Measurements from ENCODE around the gene TBC1D24.

The TBC1D24 gene

DNA sequence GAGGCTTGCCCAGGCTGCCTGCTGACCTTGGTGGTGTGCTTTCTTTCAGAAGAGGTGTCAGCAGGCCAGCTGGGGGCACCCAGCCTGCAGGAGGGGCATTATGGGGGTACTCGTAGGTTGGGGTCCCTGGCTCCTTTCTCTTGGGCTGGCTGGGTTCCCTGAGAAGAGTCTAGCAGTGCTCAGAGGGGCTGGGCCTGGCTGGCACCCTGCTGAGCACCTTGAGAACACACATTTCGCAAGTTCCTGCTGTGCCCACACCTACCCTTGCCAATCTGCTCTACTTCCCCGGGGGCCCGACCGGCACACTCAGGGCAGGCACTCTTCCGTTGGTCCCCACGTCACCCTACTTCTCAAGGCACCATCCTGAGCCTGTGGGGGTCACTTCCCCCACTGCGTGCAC, 51.2 kb downstream of the TBC1D24 start:
- TF ChIP-seq, protein P1, sequence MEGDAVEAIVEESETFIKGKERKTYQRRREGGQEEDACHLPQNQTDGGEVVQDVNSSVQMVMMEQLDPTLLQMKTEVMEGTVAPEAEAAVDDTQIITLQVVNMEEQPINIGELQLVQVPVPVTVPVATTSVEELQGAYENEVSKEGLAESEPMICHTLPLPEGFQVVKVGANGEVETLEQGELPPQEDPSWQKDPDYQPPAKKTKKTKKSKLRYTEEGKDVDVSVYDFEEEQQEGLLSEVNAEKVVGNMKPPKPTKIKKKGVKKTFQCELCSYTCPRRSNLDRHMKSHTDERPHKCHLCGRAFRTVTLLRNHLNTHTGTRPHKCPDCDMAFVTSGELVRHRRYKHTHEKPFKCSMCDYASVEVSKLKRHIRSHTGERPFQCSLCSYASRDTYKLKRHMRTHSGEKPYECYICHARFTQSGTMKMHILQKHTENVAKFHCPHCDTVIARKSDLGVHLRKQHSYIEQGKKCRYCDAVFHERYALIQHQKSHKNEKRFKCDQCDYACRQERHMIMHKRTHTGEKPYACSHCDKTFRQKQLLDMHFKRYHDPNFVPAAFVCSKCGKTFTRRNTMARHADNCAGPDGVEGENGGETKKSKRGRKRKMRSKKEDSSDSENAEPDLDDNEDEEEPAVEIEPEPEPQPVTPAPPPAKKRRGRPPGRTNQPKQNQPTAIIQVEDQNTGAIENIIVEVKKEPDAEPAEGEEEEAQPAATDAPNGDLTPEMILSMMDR (IDR thresholded peaks at IDR 0.05; ENCODE audit: insufficient read depth, low read depth, low read length, missing control alignments): no peak
- no peak for DNase-seq (ENCODE audit: low read depth)
- H3K4me3 ChIP-seq (ENCODE audit: low read length): no peak overlapping the region

DNA sequence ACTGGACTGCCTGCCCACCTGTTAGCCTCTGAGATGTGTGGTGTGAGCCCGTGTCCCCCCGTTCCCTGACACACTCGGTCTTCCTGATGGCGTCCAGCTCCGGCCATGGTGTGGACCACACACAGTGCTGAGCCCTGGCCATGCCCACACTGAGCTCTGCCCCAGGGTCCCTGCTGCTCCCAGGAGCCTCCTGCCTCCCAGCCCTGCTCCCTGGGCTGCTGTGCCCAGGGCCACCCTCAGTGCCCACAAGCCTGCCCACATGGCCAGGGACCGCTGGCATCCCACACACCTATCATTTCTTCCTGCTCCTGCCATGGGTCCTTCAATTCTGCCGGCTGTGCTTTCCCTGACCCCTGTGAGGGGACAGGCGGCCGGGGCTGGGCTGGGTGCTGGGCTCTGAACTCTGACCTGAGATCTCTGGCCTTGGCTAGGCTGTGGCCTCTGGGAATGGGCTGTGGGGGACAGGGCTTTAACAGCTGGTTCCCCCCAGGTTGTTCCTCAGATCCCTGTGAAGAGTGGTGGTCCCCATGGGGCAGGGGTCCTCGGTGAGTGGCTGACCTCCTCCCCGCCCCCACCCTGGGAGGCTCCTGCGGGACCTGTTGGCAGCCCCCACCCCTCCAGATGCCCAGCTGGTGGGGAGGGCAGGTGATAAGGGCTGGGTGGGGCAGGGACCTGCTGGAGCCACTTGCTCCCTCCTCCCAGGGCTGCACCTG, 52.3 kb downstream of the TBC1D24 start:
- no peak for DNase-seq (ENCODE audit: low read depth)
- TF ChIP-seq, protein P1 (IDR thresholded peaks at IDR 0.05; ENCODE audit: insufficient read depth, low read depth, low read length, missing control alignments): no peak
- H3K4me3 ChIP-seq (ENCODE audit: low read length): no peak overlapping the region

DNA sequence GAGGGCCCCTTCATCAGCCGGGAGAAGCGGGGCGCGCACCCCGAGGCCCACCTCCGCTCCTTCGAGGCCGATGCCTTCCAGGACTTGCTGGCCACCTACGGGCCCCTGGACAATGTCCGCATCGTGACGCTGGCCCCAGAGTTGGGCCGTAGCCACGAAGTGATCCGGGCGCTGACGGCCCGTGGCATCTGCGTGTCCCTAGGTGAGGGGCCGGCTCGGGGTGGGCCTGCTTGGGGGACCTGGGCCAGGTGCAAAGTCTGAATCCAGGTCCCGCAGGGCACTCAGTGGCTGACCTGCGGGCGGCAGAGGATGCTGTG, 52.8 kb downstream of the TBC1D24 start:
- no peak for DNase-seq (ENCODE audit: low read depth)
- TF ChIP-seq, protein P1 (IDR thresholded peaks at IDR 0.05; ENCODE audit: insufficient read depth, low read depth, low read length, missing control alignments): no peak
- H3K4me3 ChIP-seq (ENCODE audit: low read length): no peak overlapping the region

DNA sequence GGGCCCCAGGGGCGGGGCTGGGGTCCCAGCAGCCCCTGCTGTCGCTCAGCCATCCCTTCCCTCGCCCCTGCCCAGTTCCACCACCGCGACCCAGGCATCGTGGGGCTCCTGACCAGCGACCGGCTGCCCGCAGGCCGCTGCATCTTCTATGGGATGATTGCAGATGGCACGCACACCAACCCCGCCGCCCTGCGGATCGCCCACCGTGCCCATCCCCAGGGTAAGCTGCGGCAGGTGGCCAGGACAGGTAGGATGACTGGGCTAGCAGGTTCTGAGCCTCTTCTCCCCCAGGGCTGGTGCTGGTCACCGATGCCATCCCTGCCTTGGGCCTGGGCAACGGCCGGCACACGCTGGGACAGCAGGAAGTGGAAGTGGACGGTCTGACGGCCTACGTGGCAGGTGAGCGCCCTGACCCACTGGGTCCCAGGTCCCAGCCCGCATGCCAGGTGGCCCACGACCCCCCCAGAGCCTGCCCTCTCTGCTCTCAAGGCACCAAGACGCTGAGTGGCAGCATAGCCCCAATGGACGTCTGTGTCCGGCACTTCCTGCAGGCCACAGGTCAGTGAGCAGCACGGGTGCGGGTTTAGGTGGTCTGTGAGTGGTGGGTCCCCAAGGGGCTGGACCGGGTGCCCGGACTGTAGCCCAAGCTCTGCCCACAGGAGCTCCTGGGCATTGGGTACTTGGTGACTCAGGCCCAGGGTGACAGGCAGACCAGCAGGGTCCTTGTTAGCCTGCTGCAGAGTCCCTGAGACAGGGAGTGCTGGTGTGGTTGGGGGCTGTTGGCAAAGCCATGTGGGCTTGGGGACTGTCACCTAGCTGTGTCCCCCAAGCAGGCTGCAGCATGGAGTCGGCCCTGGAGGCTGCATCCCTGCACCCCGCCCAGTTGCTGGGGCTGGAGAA, 53.5 kb downstream of the TBC1D24 start:
- no peak for DNase-seq (ENCODE audit: low read depth)
- TF ChIP-seq, protein P1 (IDR thresholded peaks at IDR 0.05; ENCODE audit: insufficient read depth, low read depth, low read length, missing control alignments): no peak
- H3K4me3 ChIP-seq (ENCODE audit: low read length): no peak overlapping the region

DNA sequence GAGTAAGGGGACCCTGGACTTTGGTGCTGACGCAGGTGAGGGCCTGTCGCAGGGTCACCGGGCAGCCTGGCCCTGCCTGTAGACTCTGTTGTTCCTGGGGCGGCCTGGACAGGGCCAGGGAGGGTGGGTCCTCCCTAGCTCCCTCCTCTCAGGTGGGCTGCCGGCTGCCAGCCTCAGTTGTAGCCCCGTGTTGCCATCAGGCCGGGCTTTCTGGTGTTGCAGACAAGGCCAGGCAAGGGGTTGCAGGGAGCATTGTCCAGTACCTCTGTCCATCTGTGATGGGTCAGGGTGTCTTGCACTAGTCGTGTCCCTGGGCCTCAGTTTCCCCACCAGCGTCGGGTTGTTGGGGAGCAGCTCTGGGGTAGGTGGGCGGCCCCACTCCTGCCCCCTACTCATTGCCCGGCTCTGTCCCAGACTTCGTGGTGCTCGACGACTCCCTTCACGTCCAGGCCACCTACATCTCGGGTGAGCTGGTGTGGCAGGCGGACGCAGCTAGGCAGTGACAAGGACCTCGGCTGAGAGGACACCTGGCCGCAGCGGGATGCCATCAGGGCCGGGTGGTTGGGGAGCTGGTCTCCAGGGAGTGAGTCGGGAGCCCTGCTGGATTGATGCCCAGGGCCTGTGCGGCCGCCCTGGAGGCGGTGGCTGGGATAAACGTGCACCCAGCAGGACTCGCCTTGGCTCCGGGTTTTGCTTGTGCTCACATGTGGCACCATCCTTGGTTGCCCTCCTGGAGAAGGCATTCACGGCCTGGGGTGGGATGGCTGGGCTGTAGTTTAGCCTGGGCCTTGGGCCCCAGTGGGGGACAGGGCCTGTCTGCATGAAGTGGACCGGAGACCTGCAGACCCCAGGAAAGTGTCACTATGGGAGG, 54.4 kb downstream of the TBC1D24 start:
- DNase-seq (ENCODE audit: low read depth): no peak
- no peak overlapping the region for H3K4me3 ChIP-seq (ENCODE audit: low read length)
- TF ChIP-seq, protein P1 (IDR thresholded peaks at IDR 0.05; ENCODE audit: insufficient read depth, low read depth, low read length, missing control alignments): peak; percentile 7

DNA sequence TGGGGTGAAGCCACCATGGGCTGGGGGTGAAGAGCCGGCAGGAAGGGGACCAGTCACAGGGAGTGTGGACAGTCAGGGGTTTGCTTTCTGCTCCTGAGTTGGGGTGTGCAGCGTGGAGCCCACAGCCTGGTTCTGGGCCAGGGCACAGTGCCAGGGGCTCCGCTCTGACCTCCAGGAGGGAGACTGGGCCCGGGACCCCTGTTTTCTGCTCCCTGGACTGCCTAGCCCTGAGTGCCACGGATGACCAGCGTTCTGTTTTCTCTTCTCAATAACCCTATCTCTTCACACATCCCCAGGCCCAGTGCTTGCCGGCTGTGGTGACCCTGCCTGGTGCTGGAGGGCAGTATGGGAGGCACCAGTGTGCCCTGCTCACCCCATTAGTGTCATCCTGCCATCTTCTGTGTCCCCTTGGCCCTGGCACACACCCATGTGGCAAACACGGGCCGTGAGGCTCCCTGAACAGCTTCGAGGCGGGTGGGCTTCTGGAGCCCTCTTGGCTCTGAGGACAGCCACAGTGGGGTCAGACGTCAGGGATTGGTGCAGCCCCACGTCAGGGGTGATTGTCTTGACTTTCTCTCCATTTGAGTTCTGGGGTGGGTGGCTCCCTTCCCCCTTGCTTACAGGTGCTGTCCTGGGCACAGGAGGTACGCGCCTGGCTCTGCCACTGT, 55.2 kb downstream of the TBC1D24 start:
- TF ChIP-seq, protein P1 (IDR thresholded peaks at IDR 0.05; ENCODE audit: insufficient read depth, low read depth, low read length, missing control alignments): no peak
- H3K4me3 ChIP-seq (ENCODE audit: low read length): no peak overlapping the region
- DNase-seq (ENCODE audit: low read depth): no peak
